ENCODE data around the gene FOXO6.

Gene FOXO6

GRCh38 chr1:41319807-41320711 is 41.2 kb upstream of the FOXO6 start:
- Histone ChIP-seq H3K4me3 (ENCODE audit: low read length in 2 of 2) (no peak overlapping the region), H3K4me1 (ENCODE audit: control insufficient read depth in 2 of 2, insufficient read depth in 2 of 2, low read length in 2 of 2) (no peaks in the 10 kb centered on the region), H3K27ac (ENCODE audit: low read depth in 2 of 2, low read length in 2 of 2) (no peak overlapping the region), H3K27me3 (ENCODE audit: control insufficient read depth in 2 of 2, insufficient read depth in 2 of 2, low read length in 2 of 2) (no peaks in the 10 kb centered on the region), H3K9ac (ENCODE audit: low read depth in 1 of 2, low read length in 2 of 2) (no peak overlapping the region), H3K36me3 (ENCODE audit: control insufficient read depth in 2 of 2, insufficient read depth in 2 of 2, low read length in 2 of 2) (no peaks in the 10 kb centered on the region), H3K9me3 (ENCODE audit: control insufficient read depth in 2 of 2, low read length in 2 of 2) (no peaks in the 10 kb centered on the region)

- H3K4me3 ChIP-seq (ENCODE audit: low read length in 2 of 2) = no peak overlapping the region
- no peak overlapping the region for H3K9ac ChIP-seq (ENCODE audit: low read depth in 1 of 2, low read length in 2 of 2)
- no peaks in the 10 kb centered on the region for H3K9me3 ChIP-seq (ENCODE audit: control insufficient read depth in 2 of 2, low read length in 2 of 2)
- H3K36me3 ChIP-seq (ENCODE audit: control insufficient read depth in 2 of 2, insufficient read depth in 2 of 2, low read length in 2 of 2) = no peaks in the 10 kb centered on the region
- no peaks in the 10 kb centered on the region for H3K4me1 ChIP-seq (ENCODE audit: control insufficient read depth in 2 of 2, insufficient read depth in 2 of 2, low read length in 2 of 2)
- H3K27ac ChIP-seq (ENCODE audit: low read depth in 2 of 2, low read length in 2 of 2) = no peak overlapping the region
- no peaks in the 10 kb centered on the region for H3K27me3 ChIP-seq (ENCODE audit: control insufficient read depth in 2 of 2, insufficient read depth in 2 of 2, low read length in 2 of 2)
Measured at GRCh38 chr1:41320895-41321676, 40.1 kb upstream of the FOXO6 start.

- Histone ChIP-seq H3K4me1 (ENCODE audit: control insufficient read depth in 2 of 2, insufficient read depth in 2 of 2, low read length in 2 of 2) (no peaks in the 10 kb centered on the region), H3K9me3 (ENCODE audit: control insufficient read depth in 2 of 2, low read length in 2 of 2) (no peaks in the 10 kb centered on the region), H3K4me3 (ENCODE audit: low read length in 2 of 2) (no peak overlapping the region), H3K9ac (ENCODE audit: low read depth in 1 of 2, low read length in 2 of 2) (no peak overlapping the region), H3K27ac (ENCODE audit: low read depth in 2 of 2, low read length in 2 of 2) (no peak overlapping the region), H3K27me3 (ENCODE audit: control insufficient read depth in 2 of 2, insufficient read depth in 2 of 2, low read length in 2 of 2) (no peaks in the 10 kb centered on the region), H3K36me3 (ENCODE audit: control insufficient read depth in 2 of 2, insufficient read depth in 2 of 2, low read length in 2 of 2) (no peaks in the 10 kb centered on the region)
Measured at GRCh38 chr1:41322101-41322661, 39.1 kb upstream of the FOXO6 start.

GRCh38 chr1:41322835-41323234 is 38.4 kb upstream of the FOXO6 start:
- H3K9ac ChIP-seq (ENCODE audit: low read depth in 1 of 2, low read length in 2 of 2) = no peak overlapping the region
- H3K4me3 ChIP-seq (ENCODE audit: low read length in 2 of 2) = no peak overlapping the region
- H3K27ac ChIP-seq (ENCODE audit: low read depth in 2 of 2, low read length in 2 of 2) = no peak overlapping the region
- no peaks in the 10 kb centered on the region for H3K27me3 ChIP-seq (ENCODE audit: control insufficient read depth in 2 of 2, insufficient read depth in 2 of 2, low read length in 2 of 2)
- H3K36me3 ChIP-seq (ENCODE audit: control insufficient read depth in 2 of 2, insufficient read depth in 2 of 2, low read length in 2 of 2) = no peaks in the 10 kb centered on the region
- no peaks in the 10 kb centered on the region for H3K4me1 ChIP-seq (ENCODE audit: control insufficient read depth in 2 of 2, insufficient read depth in 2 of 2, low read length in 2 of 2)
- H3K9me3 ChIP-seq (ENCODE audit: control insufficient read depth in 2 of 2, low read length in 2 of 2) = no peaks in the 10 kb centered on the region

- Histone ChIP-seq H3K27me3 (ENCODE audit: control insufficient read depth in 2 of 2, insufficient read depth in 2 of 2, low read length in 2 of 2) (no peaks in the 10 kb centered on the region), H3K4me3 (ENCODE audit: low read length in 2 of 2) (no peak overlapping the region), H3K27ac (ENCODE audit: low read depth in 2 of 2, low read length in 2 of 2) (no peak overlapping the region), H3K4me1 (ENCODE audit: control insufficient read depth in 2 of 2, insufficient read depth in 2 of 2, low read length in 2 of 2) (no peaks in the 10 kb centered on the region), H3K9me3 (ENCODE audit: control insufficient read depth in 2 of 2, low read length in 2 of 2) (no peaks in the 10 kb centered on the region), H3K9ac (ENCODE audit: low read depth in 1 of 2, low read length in 2 of 2) (no peak overlapping the region), H3K36me3 (ENCODE audit: control insufficient read depth in 2 of 2, insufficient read depth in 2 of 2, low read length in 2 of 2) (no peaks in the 10 kb centered on the region)
Measured at GRCh38 chr1:41323243-41323642, 38.0 kb upstream of the FOXO6 start.

- Histone ChIP-seq H3K4me1 (ENCODE audit: control insufficient read depth in 2 of 2, insufficient read depth in 2 of 2, low read length in 2 of 2) (no peaks in the 10 kb centered on the region), H3K27me3 (ENCODE audit: control insufficient read depth in 2 of 2, insufficient read depth in 2 of 2, low read length in 2 of 2) (no peaks in the 10 kb centered on the region), H3K36me3 (ENCODE audit: control insufficient read depth in 2 of 2, insufficient read depth in 2 of 2, low read length in 2 of 2) (no peaks in the 10 kb centered on the region), H3K4me3 (ENCODE audit: low read length in 2 of 2) (no peak overlapping the region), H3K9ac (ENCODE audit: low read depth in 1 of 2, low read length in 2 of 2) (no peak overlapping the region), H3K9me3 (ENCODE audit: control insufficient read depth in 2 of 2, low read length in 2 of 2) (no peaks in the 10 kb centered on the region), H3K27ac (ENCODE audit: low read depth in 2 of 2, low read length in 2 of 2) (no peak overlapping the region)
Measured at GRCh38 chr1:41325801-41326200, 35.4 kb upstream of the FOXO6 start.

GRCh38 chr1:41327383-41327999 is 33.7 kb upstream of the FOXO6 start:
- no peaks in the 10 kb centered on the region for H3K36me3 ChIP-seq (ENCODE audit: control insufficient read depth in 2 of 2, insufficient read depth in 2 of 2, low read length in 2 of 2)
- no peak overlapping the region for H3K27ac ChIP-seq (ENCODE audit: low read depth in 2 of 2, low read length in 2 of 2)
- no peak overlapping the region for H3K9ac ChIP-seq (ENCODE audit: low read depth in 1 of 2, low read length in 2 of 2)
- no peaks in the 10 kb centered on the region for H3K4me1 ChIP-seq (ENCODE audit: control insufficient read depth in 2 of 2, insufficient read depth in 2 of 2, low read length in 2 of 2)
- no peaks in the 10 kb centered on the region for H3K27me3 ChIP-seq (ENCODE audit: control insufficient read depth in 2 of 2, insufficient read depth in 2 of 2, low read length in 2 of 2)
- no peaks in the 10 kb centered on the region for H3K9me3 ChIP-seq (ENCODE audit: control insufficient read depth in 2 of 2, low read length in 2 of 2)
- H3K4me3 ChIP-seq (ENCODE audit: low read length in 2 of 2) = no peak overlapping the region

- no peaks in the 10 kb centered on the region for H3K36me3 ChIP-seq (ENCODE audit: control insufficient read depth in 2 of 2, insufficient read depth in 2 of 2, low read length in 2 of 2)
- H3K4me1 ChIP-seq (ENCODE audit: control insufficient read depth in 2 of 2, insufficient read depth in 2 of 2, low read length in 2 of 2) = no peaks in the 10 kb centered on the region
- no peak overlapping the region for H3K4me3 ChIP-seq (ENCODE audit: low read length in 2 of 2)
- no peaks in the 10 kb centered on the region for H3K27me3 ChIP-seq (ENCODE audit: control insufficient read depth in 2 of 2, insufficient read depth in 2 of 2, low read length in 2 of 2)
- H3K9me3 ChIP-seq (ENCODE audit: control insufficient read depth in 2 of 2, low read length in 2 of 2) = no peaks in the 10 kb centered on the region
- no peak overlapping the region for H3K27ac ChIP-seq (ENCODE audit: low read depth in 2 of 2, low read length in 2 of 2)
- H3K9ac ChIP-seq (ENCODE audit: low read depth in 1 of 2, low read length in 2 of 2) = no peak overlapping the region
Measured at GRCh38 chr1:41328001-41328615, 33.1 kb upstream of the FOXO6 start.

GRCh38 chr1:41328780-41329640 is 32.2 kb upstream of the FOXO6 start:
- H3K4me3 ChIP-seq (ENCODE audit: low read length in 2 of 2) = no peak overlapping the region
- no peaks in the 10 kb centered on the region for H3K36me3 ChIP-seq (ENCODE audit: control insufficient read depth in 2 of 2, insufficient read depth in 2 of 2, low read length in 2 of 2)
- H3K27ac ChIP-seq (ENCODE audit: low read depth in 2 of 2, low read length in 2 of 2) = no peak overlapping the region
- no peaks in the 10 kb centered on the region for H3K27me3 ChIP-seq (ENCODE audit: control insufficient read depth in 2 of 2, insufficient read depth in 2 of 2, low read length in 2 of 2)
- H3K9ac ChIP-seq (ENCODE audit: low read depth in 1 of 2, low read length in 2 of 2) = no peak overlapping the region
- H3K9me3 ChIP-seq (ENCODE audit: control insufficient read depth in 2 of 2, low read length in 2 of 2) = no peaks in the 10 kb centered on the region
- H3K4me1 ChIP-seq (ENCODE audit: control insufficient read depth in 2 of 2, insufficient read depth in 2 of 2, low read length in 2 of 2) = no peaks in the 10 kb centered on the region

All from mucosa of rectum (tissue), 2 donors.